ENCODE results near the gene TSPAN15.

The TSPAN15 gene

GRCh38 chr10:69453795-69454194 is 2.5 kb downstream of the TSPAN15 start:
- FAIRE-seq = no peak

GRCh38 chr10:69455006-69455763 is 3.9 kb downstream of the TSPAN15 start:
- no peak for TF ChIP-seq CTCF (IDR thresholded peaks at IDR 0.05; ENCODE audit: insufficient read depth, missing control alignments)
- DNase-seq (ENCODE audit: insufficient read length, low spot score) (no peak), FAIRE-seq (no peak)

More at GRCh38 chr10:69453795-69454194, 2.5 kb downstream of the TSPAN15 start:
- DNase-seq (ENCODE audit: insufficient read length, low spot score) = no peak
- no peak for TF ChIP-seq CTCF (IDR thresholded peaks at IDR 0.05; ENCODE audit: insufficient read depth, missing control alignments)

- DNase-seq (ENCODE audit: insufficient read length, low spot score) = no peak
- FAIRE-seq = no peak
- TF ChIP-seq CTCF (IDR thresholded peaks at IDR 0.05; ENCODE audit: insufficient read depth, missing control alignments) = no peak
These were observed 5.8 kb downstream of the TSPAN15 start for GRCh38 chr10:69456880-69457693.

GRCh38 chr10:69457771-69458237 is 6.5 kb downstream of the TSPAN15 start:
- peak; percentile 67 for DNase-seq (ENCODE audit: insufficient read length, low spot score)
- FAIRE-seq = peak; percentile 71
- no peak for TF ChIP-seq CTCF (IDR thresholded peaks at IDR 0.05; ENCODE audit: insufficient read depth, missing control alignments)

GRCh38 chr10:69458430-69459100 is 7.3 kb downstream of the TSPAN15 start:
- no peak for TF ChIP-seq CTCF (IDR thresholded peaks at IDR 0.05; ENCODE audit: insufficient read depth, missing control alignments)
- DNase-seq (ENCODE audit: insufficient read length, low spot score) (no peak), FAIRE-seq (no peak)

GRCh38 chr10:69459101-69459790 is 8.0 kb downstream of the TSPAN15 start:
- DNase-seq (ENCODE audit: insufficient read length, low spot score) (no peak), FAIRE-seq (no peak)
- TF ChIP-seq CTCF (IDR thresholded peaks at IDR 0.05; ENCODE audit: insufficient read depth, missing control alignments) = no peak

Measured in D721Med (cell line).